HT1080 (cell line): ENCODE data around the gene FLOT2. TPM values are rescaled to one million over a fixed set of nuclear protein-coding genes. Genes with fewer than 3 reads are reported as not detected.
"Not testable (repeated sequence)": the region's sequence is repeated elsewhere in the genome, so short reads cannot be mapped to it uniquely, and the experiment has no call there.

Source experiments
- DNase-seq: peaks from one replicate; pipeline ENCODE4 v3.0.0-alpha.2; 2015; ENCODE audit warnings: low read depth
- small RNA-seq: library from RNA; depleted of rRNA; stranded (forward); fragments of <200 nt; gene quantifications from one replicate; pipeline ENCODE3, GENCODE V24; 2014
- total RNA-seq: library from RNA; depleted of rRNA; stranded (reverse); fragments of >200 nt; shearing (Covaris generic); gene quantifications from 2 replicates; pipeline ENCODE4 v1.2.3, GENCODE V29; 2014; rRNA removed

Gene FLOT2
- total RNA-seq, 1 experiment from 2014 or later: 28.1 TPM

GRCh38 chr17:28848667-28849066, 48.9 kb downstream of the FLOT2 start:
- DNase-seq: not testable (repeated sequence)

GRCh38 chr17:28846699-28847098, 50.8 kb downstream of the FLOT2 start:
- not testable (repeated sequence) for DNase-seq

- DNase-seq: no peak
Measured at GRCh38 chr17:28846231-28846630, 51.3 kb downstream of the FLOT2 start.

- no peak for DNase-seq
Measured at GRCh38 chr17:28843816-28844148, 53.8 kb downstream of the FLOT2 start.

- peak; percentile 77 for DNase-seq
Measured at GRCh38 chr17:28842282-28843012, 55.1 kb downstream of the FLOT2 start, which contains the start of gene FAM222B. Gene FAM222B, minus strand, starts transcription at chr17:28842790. Its CDS starts 76,123 bp downstream, at chr17:28766667.

GRCh38 chr17:28841901-28842281, 55.6 kb downstream of the FLOT2 start:
- no peak for DNase-seq

- DNase-seq: no peak
Measured at GRCh38 chr17:28839221-28839620, 58.3 kb downstream of the FLOT2 start.

GRCh38 chr17:28836541-28836940, 61.0 kb downstream of the FLOT2 start:
- DNase-seq: not testable (repeated sequence)

GRCh38 chr17:28834420-28834819, 63.1 kb downstream of the FLOT2 start:
- no peak for DNase-seq

Small RNA genes within 50 kb of the gene (small RNA-seq; reads per million reads assigned to genes)
- gene RF00019: not detected

Other genes with a start within 250 kb of the FLOT2 start
- gene SDF2, start 235.8 kb downstream of the FLOT2 start, total RNA-seq: 49.3 and 64.3 TPM in 2 replicates
- gene SUPT6H, start 235.5 kb downstream of the FLOT2 start, total RNA-seq: 48.7 and 52.3 TPM in 2 replicates
- gene PROCA1, start 185.8 kb downstream of the FLOT2 start, total RNA-seq: 0.80 and 1.3 TPM in 2 replicates
- gene RAB34, start 179.9 kb downstream of the FLOT2 start, total RNA-seq: 134 and 141 TPM in 2 replicates
- gene RPL23A, start 177.7 kb downstream of the FLOT2 start, total RNA-seq: 1,148 and 1,282 TPM in 2 replicates
- 28.8 and 29.9 TPM in 2 replicates for gene TLCD1, start 171.5 kb downstream of the FLOT2 start, total RNA-seq
- gene NEK8, start 168.9 kb downstream of the FLOT2 start, total RNA-seq: 3.2 and 4.5 TPM in 2 replicates
- gene TRAF4, start 153.7 kb downstream of the FLOT2 start, total RNA-seq: 68.7 and 80.7 TPM in 2 replicates
- gene FAM222B, start 54.9 kb downstream of the FLOT2 start, total RNA-seq: 4.4 and 11.9 TPM in 2 replicates
- 35.4 and 47.1 TPM in 2 replicates for gene ERAL1, start 42.7 kb downstream of the FLOT2 start, total RNA-seq
- gene DHRS13, start 5.3 kb upstream of the FLOT2 start, total RNA-seq: 8.7 and 13.6 TPM in 2 replicates
- 21.1 and 24.7 TPM in 2 replicates for gene PHF12, start 53.8 kb upstream of the FLOT2 start, total RNA-seq
- not detected in 2 replicates for gene SEZ6, start 108.3 kb upstream of the FLOT2 start, total RNA-seq
- 0.14 and 0.33 TPM in 2 replicates for gene PIPOX, start 145.4 kb upstream of the FLOT2 start, total RNA-seq